ENCODE data around the gene OBP2B. TPM values are rescaled to one million over a fixed set of nuclear protein-coding genes. Genes with fewer than 3 reads are reported as not detected.
"Not testable (repeated sequence)": the region's sequence is repeated elsewhere in the genome, so short reads cannot be mapped to it uniquely, and the experiment has no call there.

OBP2B gene
- total RNA-seq, 1 donor from 2014 or later, result not detected

- not testable (repeated sequence) for DNase-seq (ENCODE audit: low read depth)
These were observed 14.2 kb upstream of the OBP2B start for GRCh38 chr9:133223159-133223756.

- not testable (repeated sequence) for DNase-seq (ENCODE audit: low read depth)
These were observed 12.9 kb upstream of the OBP2B start for GRCh38 chr9:133221994-133222393.

- DNase-seq (ENCODE audit: low read depth), result no peak
These were observed 12.2 kb upstream of the OBP2B start for GRCh38 chr9:133221177-133221809.

- not testable (repeated sequence) for DNase-seq (ENCODE audit: low read depth)
These were observed 9.3 kb upstream of the OBP2B start for GRCh38 chr9:133218049-133218975.

GRCh38 chr9:133217333-133217988, 8.4 kb upstream of the OBP2B start:
- not testable (repeated sequence) for DNase-seq (ENCODE audit: low read depth)

GRCh38 chr9:133214276-133214675, 5.2 kb upstream of the OBP2B start:
- DNase-seq (ENCODE audit: low read depth), result peak; percentile 62

- DNase-seq (ENCODE audit: low read depth), result no peak
These were observed 1.6 kb upstream of the OBP2B start for GRCh38 chr9:133210609-133211008.

- no peak for DNase-seq (ENCODE audit: low read depth)
These were observed 1.1 kb upstream of the OBP2B start for GRCh38 chr9:133210202-133210532.

- DNase-seq (ENCODE audit: low read depth), result not testable (repeated sequence)
These were observed 514 bp upstream of the OBP2B start for GRCh38 chr9:133209327-133210201.

GRCh38 chr9:133208171-133208879, 725 bp downstream of the OBP2B start:
- DNase-seq (ENCODE audit: low read depth), result not testable (repeated sequence)

- no peak for DNase-seq (ENCODE audit: low read depth)
These were observed 1.4 kb downstream of the OBP2B start for GRCh38 chr9:133207540-133208170.

GRCh38 chr9:133207021-133207531, 2.0 kb downstream of the OBP2B start:
- no peak for DNase-seq (ENCODE audit: low read depth)

- DNase-seq (ENCODE audit: low read depth), result no peak
These were observed 2.8 kb downstream of the OBP2B start for GRCh38 chr9:133205996-133206931.

- not testable (repeated sequence) for DNase-seq (ENCODE audit: low read depth)
These were observed 3.6 kb downstream of the OBP2B start for GRCh38 chr9:133205481-133205887.

GRCh38 chr9:133204993-133205336, 4.1 kb downstream of the OBP2B start:
- no peak for DNase-seq (ENCODE audit: low read depth)

GRCh38 chr9:133204335-133204992, 4.6 kb downstream of the OBP2B start:
- DNase-seq (ENCODE audit: low read depth), result no peak

GRCh38 chr9:133203506-133204075, 5.5 kb downstream of the OBP2B start:
- no peak for DNase-seq (ENCODE audit: low read depth)
